ENCODE measurements around the gene TRNAU1AP. TPM values are rescaled to one million over a fixed set of nuclear protein-coding genes. Genes with fewer than 3 reads are reported as not detected.
"Not testable (repeated sequence)": the region's sequence is repeated elsewhere in the genome, so short reads cannot be mapped to it uniquely, and the experiment has no call there.

The TRNAU1AP gene
- total RNA-seq, 2 experiments from 2014 or later: 69.3 to 70.6 TPM

- Mint-ChIP-seq H3K9me3 (no peaks in the 10 kb centered on the region), H3K4me3 (no peak overlapping the region), H3K36me3 (ENCODE audit: low read depth) (peaks cover 30% of the 10 kb centered on the region), H3K4me1 (peaks cover 17% of the 10 kb centered on the region), H3K27ac (no peak overlapping the region), H3K27me3 (no peaks in the 10 kb centered on the region)
- POLR2A ChIA-PET: no interaction called here
- no peak for DNase-seq
- CTCF ChIA-PET: no interaction called here
Measured at GRCh38 chr1:28526886-28527285, 26.0 kb upstream of the TRNAU1AP start.

DNA sequence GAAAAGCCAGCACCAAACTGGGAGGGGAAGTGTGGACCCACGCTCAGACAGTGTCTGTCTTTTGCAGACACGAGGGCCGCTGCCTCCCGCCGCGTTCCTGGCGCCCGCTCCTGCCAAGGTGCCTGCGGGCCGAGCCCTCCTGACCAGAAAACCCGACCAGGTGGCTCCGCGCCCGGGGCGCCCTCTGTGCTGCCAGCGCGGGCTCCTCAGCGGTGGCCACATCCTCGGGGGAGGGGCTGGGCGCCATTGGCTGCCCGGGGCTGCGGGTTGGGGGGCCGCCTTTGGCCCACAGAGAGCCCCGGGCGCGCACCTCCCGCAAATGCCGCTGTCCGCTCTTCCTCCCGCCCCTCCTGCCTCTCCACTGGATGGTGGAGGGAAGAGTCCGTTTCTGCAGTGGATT lies 22.4 kb upstream of the TRNAU1AP start:
- H3K36me3 Mint-ChIP-seq (ENCODE audit: low read depth): peaks cover 32% of the 10 kb centered on the region
- ChIA-PET POLR2A (no interaction called here), CTCF (interaction anchor here (0.6 to 0.7 kb wide), 2 partner anchors 21 to 37 kb away, joined by 3 read pairs; no protein-coding TSS in a partner anchor)
- H3K27me3 Mint-ChIP-seq: no peaks in the 10 kb centered on the region
- peaks cover 2% of the 10 kb centered on the region for H3K4me1 Mint-ChIP-seq
- DNase-seq: no peak
- H3K9me3 Mint-ChIP-seq: no peaks in the 10 kb centered on the region
- H3K4me3 Mint-ChIP-seq: no peak overlapping the region
- no peak overlapping the region for H3K27ac Mint-ChIP-seq

DNA sequence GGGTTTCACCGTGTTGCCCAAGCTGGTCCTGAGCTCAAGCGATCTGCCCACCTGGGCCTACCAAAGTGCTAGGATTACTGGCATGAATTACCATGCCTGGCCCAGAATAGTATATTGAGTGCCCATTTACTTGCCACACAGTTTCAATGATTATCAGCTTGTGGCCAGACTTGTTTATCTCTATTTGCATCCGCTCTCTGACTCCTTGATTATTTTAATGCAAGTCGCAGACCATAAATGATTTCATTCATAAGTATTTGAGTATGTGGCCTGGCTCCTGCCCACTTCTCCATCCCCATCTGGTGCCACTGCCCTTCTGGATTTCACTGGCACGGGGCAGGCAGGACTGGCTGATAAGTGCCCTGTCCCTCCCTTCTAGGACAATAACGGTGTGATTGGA lies 18.2 kb upstream of the TRNAU1AP start:
- Mint-ChIP-seq H3K4me3 (no peak overlapping the region), H3K27me3 (no peaks in the 10 kb centered on the region), H3K4me1 (peaks cover 2% of the 10 kb centered on the region), H3K27ac (no peak overlapping the region), H3K36me3 (ENCODE audit: low read depth) (peaks cover 39% of the 10 kb centered on the region), H3K9me3 (no peaks in the 10 kb centered on the region)
- CTCF ChIA-PET: interaction anchor here (0.6 to 0.9 kb wide), 3 partner anchors 18 to 125 kb away, joined by 3 read pairs; no protein-coding TSS in a partner anchor
- DNase-seq: no peak
- POLR2A ChIA-PET: interaction anchor here (0.6 kb wide), 1 partner anchor 13 kb away, joined by 3 read pairs; no protein-coding TSS in a partner anchor

GRCh38 chr1:28535180-28535579 lies 17.7 kb upstream of the TRNAU1AP start:
- no peak for DNase-seq
- Mint-ChIP-seq H3K4me3 (no peak overlapping the region), H3K9me3 (no peaks in the 10 kb centered on the region), H3K27ac (no peak overlapping the region), H3K27me3 (no peaks in the 10 kb centered on the region), H3K4me1 (peaks cover 2% of the 10 kb centered on the region), H3K36me3 (ENCODE audit: low read depth) (peaks cover 38% of the 10 kb centered on the region)
- ChIA-PET CTCF (interaction anchor here (0.6 kb wide), 1 partner anchor 51 kb away, joined by 3 read pairs; no protein-coding TSS in a partner anchor), POLR2A (no interaction called here)

DNA sequence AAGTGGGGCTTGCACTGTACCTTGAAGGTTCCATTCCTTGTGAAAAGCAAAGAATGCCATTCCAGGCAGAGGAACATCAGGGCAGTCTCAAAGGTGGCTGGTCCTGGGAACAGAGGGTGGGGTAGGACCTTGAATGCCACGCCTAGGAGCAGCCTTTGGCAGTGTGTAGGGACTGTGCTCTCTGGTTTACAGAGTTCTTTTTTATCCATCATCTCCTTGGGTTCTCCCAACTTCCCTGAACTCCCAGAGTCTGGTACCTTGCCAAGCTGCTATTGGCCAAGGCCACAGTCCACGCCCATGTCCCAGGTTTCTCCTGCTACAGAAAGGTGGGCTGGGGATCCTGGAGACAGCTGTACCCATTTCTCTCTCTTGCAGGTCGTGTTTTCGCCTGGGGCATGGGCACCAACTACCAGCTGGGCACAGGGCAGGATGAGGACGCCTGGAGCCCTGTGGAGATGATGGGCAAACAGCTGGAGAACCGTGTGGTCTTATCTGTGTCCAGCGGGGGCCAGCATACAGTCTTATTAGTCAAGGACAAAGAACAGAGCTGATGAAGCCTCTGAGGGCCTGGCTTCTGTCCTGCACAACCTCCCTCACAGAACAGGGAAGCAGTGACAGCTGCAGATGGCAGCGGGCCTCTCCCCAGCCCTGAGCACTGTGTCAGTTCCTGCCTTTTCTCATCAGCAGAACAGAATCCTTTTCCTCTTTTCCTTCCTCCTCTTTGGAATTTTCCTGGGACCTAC lies 15.3 kb upstream of the TRNAU1AP start:
- POLR2A ChIA-PET: interaction anchor here (0.5 kb wide), 1 partner anchor 24 kb away, joined by 3 read pairs; no protein-coding TSS in a partner anchor
- H3K36me3 Mint-ChIP-seq (ENCODE audit: low read depth): peaks cover 21% of the 10 kb centered on the region
- DNase-seq: no peak

GRCh38 chr1:28538286-28538685 lies 14.6 kb upstream of the TRNAU1AP start:
- no peak overlapping the region for H3K27ac Mint-ChIP-seq
- peaks cover 21% of the 10 kb centered on the region for H3K36me3 Mint-ChIP-seq (ENCODE audit: low read depth)
- ChIA-PET CTCF (interaction anchor here (1.4 kb wide), 1 partner anchor 13 kb away, joined by 4 read pairs; no protein-coding TSS in a partner anchor), POLR2A (no interaction called here)
- H3K4me1 Mint-ChIP-seq: no peaks in the 10 kb centered on the region
- no peaks in the 10 kb centered on the region for H3K27me3 Mint-ChIP-seq
- no peak for DNase-seq
- H3K4me3 Mint-ChIP-seq: no peak overlapping the region
- no peaks in the 10 kb centered on the region for H3K9me3 Mint-ChIP-seq

More for the DNA sequence above, 15.3 kb upstream of the TRNAU1AP start:
- no peaks in the 10 kb centered on the region for H3K9me3 Mint-ChIP-seq
- CTCF ChIA-PET: interaction anchor here (1.4 kb wide), 1 partner anchor 14 kb away, joined by 4 read pairs; no protein-coding TSS in a partner anchor
- H3K27ac Mint-ChIP-seq: no peak overlapping the region
- no peaks in the 10 kb centered on the region for H3K4me1 Mint-ChIP-seq
- no peak overlapping the region for H3K4me3 Mint-ChIP-seq
- no peaks in the 10 kb centered on the region for H3K27me3 Mint-ChIP-seq

GRCh38 chr1:28540651-28541050 lies 12.2 kb upstream of the TRNAU1AP start:
- Mint-ChIP-seq H3K27ac (no peak overlapping the region), H3K9me3 (no peaks in the 10 kb centered on the region), H3K4me1 (no peaks in the 10 kb centered on the region), H3K4me3 (no peak overlapping the region), H3K36me3 (ENCODE audit: low read depth) (peaks cover 13% of the 10 kb centered on the region), H3K27me3 (no peaks in the 10 kb centered on the region)
- ChIA-PET POLR2A (no interaction called here), CTCF (no interaction called here)
- no peak for DNase-seq

DNA sequence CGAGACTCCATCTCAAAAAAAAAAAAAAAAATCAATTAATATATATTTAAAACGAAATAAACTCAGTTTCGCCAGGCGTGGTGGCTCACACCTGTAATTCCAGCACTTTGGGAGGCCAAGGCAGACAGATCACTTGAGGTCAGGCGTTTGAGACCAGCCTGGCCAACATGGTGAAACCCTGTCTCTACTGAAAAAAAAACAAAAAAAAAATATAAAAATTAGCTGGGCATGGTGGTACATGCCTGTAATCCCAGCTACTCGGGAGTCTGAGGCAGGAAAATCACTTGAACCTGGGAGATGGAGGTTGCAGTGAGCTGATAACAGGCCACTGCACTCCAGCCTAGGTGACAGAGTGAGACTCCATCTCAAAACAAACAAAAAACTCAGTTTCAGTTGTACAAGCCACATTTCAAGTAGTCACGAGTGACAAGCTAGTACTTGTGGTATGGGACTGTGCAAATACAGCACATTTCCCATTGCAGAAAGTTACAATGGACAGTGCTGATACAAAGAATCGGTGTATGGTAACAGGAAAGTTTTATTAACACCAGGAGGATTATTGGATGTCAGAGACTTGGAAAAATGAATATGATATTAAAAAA lies 11.4 kb upstream of the TRNAU1AP start:
- H3K4me1 Mint-ChIP-seq; H3K9me3 Mint-ChIP-seq; H3K27me3 Mint-ChIP-seq; DNase-seq; H3K4me3 Mint-ChIP-seq; H3K27ac Mint-ChIP-seq; H3K36me3 Mint-ChIP-seq (ENCODE audit: low read depth): not testable (repeated sequence)
- POLR2A ChIA-PET: interaction anchor here (0.6 kb wide), 1 partner anchor 38 kb away, joined by 4 read pairs; no protein-coding TSS in a partner anchor
- CTCF ChIA-PET: interaction anchor here (0.5 to 0.6 kb wide), 3 partner anchors 25 to 92 kb away, joined by 3 to 5 read pairs (median 4); no protein-coding TSS in a partner anchor

GRCh38 chr1:28545246-28545628 lies 7.6 kb upstream of the TRNAU1AP start:
- CTCF ChIA-PET: interaction anchor here (0.5 to 1.2 kb wide), 3 partner anchors 21 to 154 kb away, joined by 3 read pairs; no protein-coding TSS in a partner anchor

GRCh38 chr1:28548318-28548717 lies 4.6 kb upstream of the TRNAU1AP start:
- POLR2A ChIA-PET: interaction anchor here (0.6 kb wide), 1 partner anchor 225 kb away, joined by 3 read pairs; no protein-coding TSS in a partner anchor
- CTCF ChIA-PET: no interaction called here
- H3K36me3 Mint-ChIP-seq (ENCODE audit: low read depth): peaks cover 3% of the 10 kb centered on the region
- DNase-seq: no peak
- no peaks in the 10 kb centered on the region for H3K9me3 Mint-ChIP-seq
- no peak overlapping the region for H3K27ac Mint-ChIP-seq
- no peak overlapping the region for H3K4me3 Mint-ChIP-seq
- peaks cover 12% of the 10 kb centered on the region for H3K4me1 Mint-ChIP-seq
- no peaks in the 10 kb centered on the region for H3K27me3 Mint-ChIP-seq

More at GRCh38 chr1:28545246-28545628, 7.6 kb upstream of the TRNAU1AP start:
- H3K4me3 Mint-ChIP-seq: no peak overlapping the region
- DNase-seq: no peak
- POLR2A ChIA-PET: no interaction called here
- H3K9me3 Mint-ChIP-seq: no peaks in the 10 kb centered on the region
- no peak overlapping the region for H3K27ac Mint-ChIP-seq
- no peaks in the 10 kb centered on the region for H3K4me1 Mint-ChIP-seq
- no peaks in the 10 kb centered on the region for H3K36me3 Mint-ChIP-seq (ENCODE audit: low read depth)
- no peaks in the 10 kb centered on the region for H3K27me3 Mint-ChIP-seq

DNA sequence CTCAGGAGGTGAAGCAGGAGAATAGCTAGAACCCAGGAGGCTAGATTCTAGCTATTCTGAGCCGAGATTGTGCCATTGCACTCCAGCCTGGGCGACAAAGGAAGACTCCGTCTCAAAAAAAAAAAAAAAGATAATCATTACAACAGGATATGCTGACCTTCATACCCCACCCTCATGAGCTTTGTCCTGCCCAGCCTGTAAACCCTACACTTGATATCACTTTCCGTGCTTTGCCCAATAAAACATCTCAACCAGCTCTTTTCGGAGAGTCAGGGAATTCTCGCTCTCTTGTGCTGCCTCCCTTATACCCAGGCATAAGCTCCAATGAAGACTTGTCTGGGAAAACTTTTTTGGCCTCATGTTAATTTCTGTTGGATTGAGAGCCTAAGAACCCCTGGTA lies 1.5 kb upstream of the TRNAU1AP start:
- H3K36me3 Mint-ChIP-seq (ENCODE audit: low read depth): peaks cover 18% of the 10 kb centered on the region
- H3K9me3 Mint-ChIP-seq: no peaks in the 10 kb centered on the region
- H3K27ac Mint-ChIP-seq: no peak overlapping the region
- POLR2A ChIA-PET: interaction anchor here (0.5 to 3.3 kb wide), 2 partner anchors 30 to 95 kb away, joined by 9 to 22 read pairs; no protein-coding TSS in a partner anchor
- H3K4me1 Mint-ChIP-seq: peaks cover 29% of the 10 kb centered on the region
- no peak for DNase-seq
- H3K4me3 Mint-ChIP-seq: no peak overlapping the region
- CTCF ChIA-PET: interaction anchor here (0.6 to 1.7 kb wide), 5 partner anchors 14 to 120 kb away, joined by 3 to 4 read pairs (median 3); no protein-coding TSS in a partner anchor
- H3K27me3 Mint-ChIP-seq: no peaks in the 10 kb centered on the region

- Mint-ChIP-seq H3K36me3 (ENCODE audit: low read depth) (peaks cover 57% of the 10 kb centered on the region), H3K4me3 (no peak overlapping the region), H3K4me1 (no peaks in the 10 kb centered on the region), H3K9me3 (no peaks in the 10 kb centered on the region), H3K27ac (no peak overlapping the region), H3K27me3 (no peaks in the 10 kb centered on the region)
- DNase-seq: no peak
- POLR2A ChIA-PET: no interaction called here
- CTCF ChIA-PET: no interaction called here
Measured at GRCh38 chr1:28560886-28561285, 8.0 kb downstream of the TRNAU1AP start.

- no peak for DNase-seq
- POLR2A ChIA-PET: interaction anchor here (1.0 kb wide), 1 partner anchor 12 kb away, joined by 3 read pairs; the partner anchor contains the start of gene TRNAU1AP
- peaks cover 60% of the 10 kb centered on the region for H3K36me3 Mint-ChIP-seq (ENCODE audit: low read depth)
- H3K4me1 Mint-ChIP-seq: no peaks in the 10 kb centered on the region
- H3K27ac Mint-ChIP-seq: no peak overlapping the region
- CTCF ChIA-PET: interaction anchor here (0.6 to 2.2 kb wide), 5 partner anchors 11 to 316 kb away, joined by 3 to 8 read pairs (median 3); partner anchors contain the start of gene TRNAU1AP
- H3K9me3 Mint-ChIP-seq: no peaks in the 10 kb centered on the region
- no peak overlapping the region for H3K4me3 Mint-ChIP-seq
- no peaks in the 10 kb centered on the region for H3K27me3 Mint-ChIP-seq
Measured at GRCh38 chr1:28564310-28564709, 11.4 kb downstream of the TRNAU1AP start.
